ENCODE measurements around the gene MBOAT7.
"Not testable (repeated sequence)": the region's sequence is repeated elsewhere in the genome, so short reads cannot be mapped to it uniquely, and the experiment has no call there.

Gene MBOAT7

DNA sequence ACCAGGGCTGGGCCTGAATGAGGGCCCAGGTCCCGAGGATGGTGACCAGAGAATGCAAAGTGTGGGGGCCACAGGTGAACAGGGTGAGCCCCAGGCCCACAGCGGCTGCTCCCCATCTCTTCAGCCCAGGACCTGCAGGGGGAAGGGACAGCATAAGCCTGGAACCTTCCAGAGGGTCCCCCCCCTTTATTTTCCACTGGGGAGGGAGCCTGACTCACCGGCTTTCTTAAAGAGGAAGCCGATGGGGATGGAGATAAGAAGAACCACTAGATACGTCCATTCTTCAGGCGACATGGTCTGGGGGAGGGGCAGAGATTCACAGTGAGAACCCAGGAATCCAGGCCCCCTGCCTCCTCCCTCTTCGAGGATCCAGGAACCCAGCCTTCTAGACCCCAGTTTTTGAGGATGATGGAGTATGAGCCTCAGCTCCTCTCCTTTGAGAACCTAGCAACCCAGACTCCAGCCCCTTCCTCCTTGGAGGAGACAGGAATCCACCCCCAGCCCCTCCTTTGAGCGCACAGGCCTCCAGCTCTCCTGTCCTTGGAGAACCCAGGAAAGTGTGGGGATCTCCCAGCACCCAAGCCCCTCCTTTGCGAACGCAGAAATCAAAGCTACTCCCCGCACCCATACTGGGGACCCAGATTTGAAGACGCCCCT, 1.0 kb downstream of the MBOAT7 start:
- DNase-seq (ENCODE audit: low read depth) = peak; percentile 81

DNA sequence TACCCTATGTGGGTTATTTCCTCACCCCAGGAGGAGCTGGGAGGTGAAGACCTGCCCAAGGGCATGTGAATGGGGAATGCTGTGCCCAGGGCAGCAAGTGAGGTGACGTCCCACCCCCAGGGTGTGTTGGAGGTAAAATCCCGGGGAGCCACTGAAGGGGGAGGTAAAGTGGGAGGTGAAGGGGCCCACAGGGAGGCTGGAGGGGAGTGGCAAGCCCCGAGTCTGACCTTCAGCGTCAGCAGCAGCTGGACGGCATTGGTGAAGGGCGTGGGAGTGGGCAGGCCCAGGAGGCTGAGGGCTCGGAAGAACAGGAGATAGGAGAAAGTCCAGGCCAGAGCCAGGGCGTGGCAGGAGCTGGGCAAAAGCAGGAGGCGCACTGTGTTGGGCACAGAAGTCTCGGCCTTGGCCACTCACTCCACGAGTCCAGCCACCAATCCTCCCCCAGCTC, 2.4 kb downstream of the MBOAT7 start:
- peak; percentile 69 for DNase-seq (ENCODE audit: low read depth)

DNA sequence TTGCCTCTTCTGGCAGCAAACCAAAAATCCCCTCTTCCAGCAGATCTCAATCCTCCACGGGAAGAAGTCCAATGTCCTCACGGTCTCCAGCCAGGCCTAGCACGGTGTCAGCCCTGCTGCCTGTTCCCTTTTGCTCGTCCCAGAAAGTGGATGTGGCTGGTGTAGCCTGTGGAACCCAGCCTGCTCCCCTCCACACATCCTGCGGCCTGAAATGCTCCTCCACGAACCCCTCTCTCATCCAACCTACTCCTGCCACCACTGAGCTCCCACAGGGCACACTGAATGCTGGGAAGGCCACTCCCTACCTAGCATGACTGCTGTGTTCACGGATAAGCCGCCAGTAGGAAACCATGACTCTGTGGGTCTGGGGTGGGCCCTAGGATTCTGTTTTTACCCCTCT, 3.0 kb downstream of the MBOAT7 start:
- DNase-seq (ENCODE audit: low read depth) = no peak

DNA sequence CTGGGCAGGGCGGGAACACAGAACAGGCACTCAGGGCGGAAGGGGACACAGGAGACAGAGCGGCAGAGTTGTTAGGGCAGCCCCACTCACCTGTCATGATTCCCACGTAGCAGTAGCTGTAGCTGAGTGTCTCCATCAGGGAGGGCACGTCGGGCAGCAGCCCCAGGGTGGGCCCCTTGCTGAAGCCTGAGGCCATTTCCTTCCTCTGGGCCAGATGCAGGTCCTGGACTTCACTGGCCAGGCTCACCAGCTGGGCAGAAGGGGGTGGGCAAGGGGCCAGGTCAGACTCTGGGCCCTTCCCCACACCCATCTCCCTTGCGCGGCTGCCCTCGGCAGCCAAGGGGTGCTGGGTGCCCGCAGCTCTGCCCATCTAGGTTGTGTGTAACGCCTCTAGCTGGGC, 5.9 kb downstream of the MBOAT7 start:
- no peak for DNase-seq (ENCODE audit: low read depth)

DNA sequence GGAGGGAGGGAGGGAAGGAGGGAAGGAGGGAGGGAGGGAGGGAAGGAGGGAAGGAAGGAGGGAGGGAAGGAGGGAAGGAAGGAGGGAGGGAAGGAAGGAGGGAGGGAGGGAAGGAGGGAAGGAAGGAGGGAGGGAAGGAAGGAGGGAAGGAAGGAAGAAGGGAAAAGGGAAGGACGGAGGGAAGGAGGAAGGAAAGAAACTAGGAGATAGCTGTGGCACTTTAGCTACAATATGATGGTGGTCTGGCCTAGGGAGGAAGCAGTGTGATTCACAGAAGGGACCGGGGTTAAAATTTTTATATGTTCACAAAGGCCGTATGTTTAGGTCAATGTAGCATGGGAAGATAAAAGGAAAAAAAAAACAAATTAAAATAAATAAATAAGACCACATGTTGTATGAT, 7.5 kb downstream of the MBOAT7 start:
- not testable (repeated sequence) for DNase-seq (ENCODE audit: low read depth)

DNA sequence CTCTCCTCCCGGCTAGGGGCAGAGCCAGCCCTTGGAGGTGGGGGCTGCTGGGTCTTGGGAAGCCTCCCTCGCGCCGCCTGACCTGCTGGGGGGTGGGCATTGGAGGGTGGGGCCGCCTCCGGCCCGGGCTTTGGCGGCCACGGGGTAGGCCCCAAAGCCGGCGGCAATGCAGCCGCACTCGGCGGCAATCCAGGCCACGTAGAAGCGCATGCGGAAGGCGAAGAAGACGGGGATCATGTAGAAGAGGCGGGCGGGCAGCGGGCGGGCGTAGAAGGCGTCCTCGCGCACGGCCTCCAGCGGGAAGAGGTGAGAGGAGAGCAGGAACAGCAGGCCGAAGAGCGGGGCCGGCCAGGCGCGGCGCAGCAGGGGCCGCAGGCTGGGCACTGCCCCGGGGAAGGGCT, 8.7 kb downstream of the MBOAT7 start:
- no peak for DNase-seq (ENCODE audit: low read depth)

DNA sequence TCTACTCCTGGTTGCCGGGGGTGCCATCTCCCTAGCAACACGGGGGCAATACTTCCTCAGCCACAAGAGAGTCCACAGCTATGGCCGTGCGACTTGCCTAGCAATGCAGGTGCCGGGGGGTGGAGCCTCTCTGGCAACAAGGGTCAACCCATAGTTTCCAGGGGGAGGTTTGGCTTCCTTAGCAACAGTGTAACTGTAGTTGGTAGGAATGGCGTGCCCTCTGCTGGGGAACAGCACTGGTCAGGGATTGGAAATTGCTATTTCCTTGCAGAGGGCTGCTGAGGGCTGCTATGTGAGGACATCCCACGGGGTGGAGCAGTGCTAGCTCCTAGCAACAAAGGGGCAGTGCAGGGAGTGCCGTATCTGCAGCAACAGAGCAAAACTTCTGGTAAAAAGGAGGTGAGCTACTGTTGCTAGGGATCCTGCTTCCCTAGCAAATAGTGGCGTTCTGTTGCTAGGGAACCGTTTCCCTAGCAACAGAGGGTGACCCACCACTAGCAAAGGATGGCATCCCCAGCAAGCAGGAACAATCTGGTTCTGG, 9.4 kb downstream of the MBOAT7 start:
- peak; percentile 87 for DNase-seq (ENCODE audit: low read depth)

DNA sequence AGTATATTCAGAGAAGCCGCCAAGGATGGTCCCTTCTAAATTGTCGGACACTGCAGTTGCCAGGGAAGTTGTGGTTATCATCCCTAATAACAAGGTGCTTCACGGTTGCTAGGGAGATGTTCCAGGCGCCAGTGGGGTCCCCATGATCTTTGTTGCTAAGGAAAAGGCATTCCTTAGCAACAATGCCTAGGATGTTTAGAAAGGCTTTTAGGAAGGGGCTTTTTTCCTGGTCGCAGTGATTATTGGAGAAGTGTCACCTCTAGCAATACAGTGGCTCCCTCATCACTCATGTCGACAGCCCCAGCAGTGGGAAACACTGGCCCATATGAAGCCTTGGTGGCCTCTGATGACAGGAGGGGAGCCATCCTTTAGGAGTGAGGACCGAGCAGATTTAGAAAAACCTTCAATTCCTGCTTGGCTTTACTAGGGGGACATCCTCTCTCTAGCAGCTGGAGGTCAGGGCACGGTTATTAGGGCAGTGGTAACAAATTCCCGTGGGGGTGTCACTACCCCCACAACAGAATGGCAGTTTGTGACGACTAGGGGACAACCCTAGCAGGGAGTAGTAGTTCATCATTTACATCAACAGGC, 10.0 kb downstream of the MBOAT7 start:
- DNase-seq (ENCODE audit: low read depth) = no peak

DNA sequence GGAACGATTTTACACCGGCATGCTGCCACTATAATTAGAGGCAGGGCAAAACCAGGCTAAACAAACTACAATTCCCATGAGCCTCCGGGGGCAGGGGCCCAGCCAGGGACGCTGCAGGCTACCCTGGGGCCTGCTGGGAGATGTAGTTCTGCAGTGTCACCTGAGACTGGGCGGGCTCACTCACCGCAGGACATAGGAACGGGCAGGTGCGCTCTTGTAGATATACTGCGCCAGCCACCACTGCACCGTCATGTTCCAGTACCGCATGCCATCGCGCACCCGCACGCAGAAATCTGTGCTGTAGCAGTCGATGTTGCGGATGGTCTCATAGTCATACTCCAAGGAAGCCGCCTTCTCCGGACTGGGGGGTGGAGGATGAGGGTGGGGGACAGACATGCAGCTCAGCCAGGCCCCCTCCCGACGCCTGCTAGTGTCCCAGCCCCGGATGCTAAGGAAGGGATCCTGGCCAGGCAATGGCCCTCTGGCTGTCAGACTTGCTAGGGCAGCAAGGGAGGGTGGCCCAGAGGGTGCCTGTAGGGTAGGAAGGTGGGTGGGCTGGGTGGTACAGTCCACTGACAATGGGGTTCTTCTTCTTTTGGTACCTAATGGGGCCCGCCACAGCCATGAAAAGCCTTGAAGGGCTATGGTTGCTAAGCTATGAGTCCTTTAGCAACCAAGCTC, 10.7 kb downstream of the MBOAT7 start:
- no peak for DNase-seq (ENCODE audit: low read depth)

DNA sequence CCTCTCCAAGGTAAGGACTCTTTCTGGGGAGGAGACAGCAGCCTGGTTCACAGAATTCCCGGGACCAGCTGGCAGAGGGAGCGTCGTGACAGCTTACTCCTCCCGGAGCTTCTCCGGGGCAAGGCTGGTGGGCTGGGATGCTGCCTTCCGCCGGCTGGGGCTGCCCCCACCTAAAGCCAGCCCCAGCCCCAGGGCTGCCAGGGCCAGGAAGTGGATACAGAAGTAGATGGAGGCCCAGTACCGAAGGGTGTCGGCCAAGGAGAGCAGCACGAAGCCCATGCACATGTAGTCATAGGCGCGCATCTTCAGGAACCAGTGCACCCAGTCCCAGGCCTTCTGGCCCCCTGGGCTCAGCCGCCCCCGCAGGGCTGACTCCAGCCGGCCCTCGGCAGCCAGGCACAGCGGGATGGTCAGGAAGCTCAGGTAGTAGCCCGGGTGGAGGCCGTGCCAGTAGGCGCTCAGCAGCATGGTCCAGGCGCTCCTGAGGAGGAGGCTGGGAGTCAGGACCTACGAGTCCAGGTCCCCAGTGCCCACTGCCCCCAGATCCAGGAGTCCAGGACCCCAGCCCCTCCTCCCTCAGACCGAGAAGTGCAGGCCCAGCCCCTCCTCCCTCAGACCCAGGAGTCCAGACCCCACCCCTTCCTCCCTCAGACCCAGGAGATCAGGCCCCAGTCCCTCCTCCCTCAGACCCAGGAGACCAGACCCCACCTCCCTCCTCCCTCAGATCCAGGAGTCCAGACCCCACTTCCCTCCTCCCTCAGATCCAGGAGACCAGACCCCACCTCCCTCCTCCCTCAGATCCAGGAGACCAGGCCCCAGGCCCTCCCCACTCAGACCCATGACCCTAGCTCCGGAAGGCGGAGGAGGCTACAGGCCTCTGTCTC, 15.2 kb downstream of the MBOAT7 start:
- DNase-seq (ENCODE audit: low read depth) = no peak

DNA sequence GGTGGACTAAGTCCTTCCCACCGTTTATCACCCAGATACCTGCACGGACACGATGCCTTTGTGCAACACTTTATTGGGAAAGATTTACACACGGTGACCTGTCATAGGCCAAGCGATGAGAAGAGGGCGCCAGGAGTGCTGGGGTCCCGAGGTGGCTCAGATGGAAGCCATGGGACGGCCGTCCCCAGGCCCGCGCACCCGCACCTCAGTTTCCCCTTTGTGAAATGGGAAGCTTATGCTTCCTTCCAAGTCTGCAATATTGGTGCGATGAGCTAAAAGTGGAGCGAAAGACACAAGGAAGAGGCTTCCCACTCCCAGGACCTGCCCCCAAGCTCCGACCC, 16.1 kb downstream of the MBOAT7 start:
- DNase-seq (ENCODE audit: low read depth) = peak; percentile 18

DNA sequence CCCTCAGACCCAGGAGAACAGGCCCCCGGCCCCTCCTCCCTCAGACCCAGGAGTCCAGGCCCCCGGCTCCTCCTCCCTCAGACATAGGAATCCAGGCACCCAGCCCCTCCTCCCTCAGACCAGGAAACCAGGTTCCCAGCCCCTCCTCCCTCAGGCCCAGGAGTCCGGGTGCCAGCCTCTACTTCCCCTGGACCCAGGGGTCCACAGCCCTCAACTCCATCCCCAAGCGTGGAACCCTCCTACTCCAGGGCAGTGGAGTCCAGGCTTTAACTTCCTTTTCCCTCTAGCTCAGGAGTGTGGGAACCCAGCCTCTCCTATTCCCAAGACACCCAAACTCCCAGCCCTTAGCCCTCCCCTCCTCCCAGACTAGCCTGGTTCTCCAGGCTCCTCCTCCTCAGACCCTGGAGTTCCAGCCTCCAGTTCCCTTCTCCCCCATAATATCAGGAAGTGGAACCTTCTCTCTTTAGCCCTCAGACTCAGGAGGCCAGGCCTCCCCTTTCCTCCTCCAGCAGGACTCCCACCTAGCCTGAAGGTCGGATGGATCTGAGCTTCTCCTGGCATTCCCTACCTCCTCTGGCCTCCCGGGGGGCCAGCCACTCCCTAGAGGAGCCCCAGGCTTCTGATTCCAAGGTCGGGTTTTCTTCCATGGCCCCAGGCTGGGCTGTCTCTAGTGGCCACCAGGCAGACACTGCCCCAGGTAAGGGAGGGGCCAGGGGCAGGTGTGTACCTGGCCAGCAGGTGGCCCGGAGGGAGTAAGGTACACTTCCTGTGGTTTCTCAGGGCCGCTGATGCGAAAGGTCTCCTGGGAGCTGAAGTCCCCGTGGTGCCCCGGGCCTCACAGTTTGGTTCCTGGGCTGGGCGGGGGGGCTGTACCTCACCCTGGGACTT, 16.7 kb downstream of the MBOAT7 start, which contains the start of gene TMC4:
TMC4 (minus strand) TSS at position 690 of the 888 bp plus-strand sequence; CDS start at position 647, 43 bp downstream.
- DNase-seq (ENCODE audit: low read depth) = peak; percentile 28

DNA sequence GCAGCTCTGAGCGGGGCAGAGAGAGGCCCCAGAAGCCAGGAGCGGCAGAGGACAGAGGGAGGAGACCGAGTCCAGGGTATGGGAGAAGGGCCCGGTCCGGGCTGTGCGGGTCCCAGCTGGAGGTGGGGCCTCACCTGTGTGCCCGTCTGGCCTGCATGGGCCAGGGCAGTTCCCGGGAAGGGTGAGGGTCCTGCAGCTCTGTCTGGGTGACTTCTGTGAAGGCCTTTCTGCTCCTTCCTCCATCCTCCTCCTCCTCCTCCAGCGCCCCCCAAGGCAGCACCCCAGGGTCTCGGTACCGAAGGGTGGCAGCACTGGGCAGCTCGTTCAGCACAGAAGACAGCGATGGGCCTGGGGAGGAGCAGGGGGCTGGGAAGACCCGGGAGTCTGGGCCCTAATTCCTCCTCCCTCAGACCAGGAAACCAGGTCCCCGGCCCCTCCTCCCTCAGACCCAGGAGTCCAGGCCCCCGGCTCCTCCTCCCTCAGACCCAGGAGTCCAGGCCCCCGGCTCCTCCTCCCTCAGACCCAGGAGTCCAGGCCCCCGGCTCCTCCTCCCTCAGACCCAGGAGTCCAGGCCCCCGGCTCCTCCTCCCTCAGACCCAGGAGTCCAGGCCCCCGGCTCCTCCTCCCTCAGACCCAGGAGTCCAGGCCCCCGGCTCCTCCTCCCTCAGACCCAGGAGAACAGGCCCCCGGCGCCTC, 17.5 kb downstream of the MBOAT7 start:
- DNase-seq (ENCODE audit: low read depth) = not testable (repeated sequence)

DNA sequence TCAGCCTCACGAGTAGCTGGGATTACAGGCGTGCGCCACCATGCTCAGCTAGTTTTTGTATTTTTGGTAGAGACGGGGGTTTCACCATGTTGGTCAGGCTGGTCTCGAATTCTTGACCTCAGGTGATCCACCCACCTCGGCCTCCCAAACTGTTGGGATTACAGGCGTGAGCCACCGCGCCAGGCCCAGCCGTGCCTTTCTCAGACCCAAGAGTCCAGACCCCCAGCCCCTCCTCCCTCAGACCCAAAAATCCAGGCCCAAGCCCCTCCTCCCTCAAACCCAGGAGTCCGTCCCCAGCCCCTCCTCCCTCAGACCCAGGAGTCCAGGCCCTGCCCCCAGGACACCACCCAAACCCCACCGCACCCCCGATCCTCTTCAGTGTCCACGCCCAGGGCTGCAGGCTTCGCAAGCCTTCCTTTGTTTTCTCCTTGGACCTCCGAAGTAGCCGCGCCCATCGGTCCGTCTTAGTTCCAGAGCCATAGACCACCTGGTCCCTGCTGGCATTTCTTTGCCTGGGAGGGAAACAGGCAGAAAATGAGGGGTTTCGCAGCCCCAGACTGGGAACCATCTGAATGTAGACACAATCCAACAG, 20.1 kb downstream of the MBOAT7 start:
- no peak for DNase-seq (ENCODE audit: low read depth)

DNA sequence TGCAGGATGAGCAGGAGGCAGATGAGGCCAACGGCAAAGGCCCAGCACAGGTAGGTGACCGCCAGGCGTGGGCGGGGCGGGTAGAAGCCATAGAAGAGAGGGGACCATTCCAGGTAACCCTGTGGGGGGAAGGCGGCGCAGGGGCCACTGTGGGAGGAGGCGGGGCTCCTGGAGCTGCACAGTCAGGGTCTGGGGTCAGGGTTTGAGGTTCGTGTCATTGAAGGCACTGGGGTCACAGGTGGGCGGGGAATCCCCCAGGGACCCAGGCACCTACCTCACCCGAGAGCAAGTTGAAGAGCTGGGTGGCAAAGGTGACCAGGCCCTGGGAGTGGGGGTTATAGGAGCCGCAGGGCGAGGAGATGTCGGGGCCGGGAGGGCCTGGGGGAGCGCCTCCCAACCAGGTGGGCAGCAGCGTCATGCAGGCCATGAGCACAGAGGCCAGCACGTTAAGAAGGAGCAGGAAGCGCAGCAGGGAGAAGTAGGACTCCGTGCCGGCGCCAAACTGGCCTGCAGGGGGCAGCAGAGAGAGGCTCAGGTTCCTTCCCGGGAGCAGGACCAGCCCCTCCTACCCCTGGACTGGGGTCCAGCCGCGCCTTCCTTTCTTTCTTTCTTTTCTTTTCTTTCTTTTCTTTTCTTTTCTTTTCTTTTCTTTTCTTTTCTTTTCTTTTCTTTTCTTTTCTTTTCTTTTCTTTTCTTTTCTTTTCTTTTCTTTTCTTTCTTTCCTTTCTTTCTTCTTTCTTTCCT, 21.0 kb downstream of the MBOAT7 start:
- peak; percentile 71 for DNase-seq (ENCODE audit: low read depth)

DNA sequence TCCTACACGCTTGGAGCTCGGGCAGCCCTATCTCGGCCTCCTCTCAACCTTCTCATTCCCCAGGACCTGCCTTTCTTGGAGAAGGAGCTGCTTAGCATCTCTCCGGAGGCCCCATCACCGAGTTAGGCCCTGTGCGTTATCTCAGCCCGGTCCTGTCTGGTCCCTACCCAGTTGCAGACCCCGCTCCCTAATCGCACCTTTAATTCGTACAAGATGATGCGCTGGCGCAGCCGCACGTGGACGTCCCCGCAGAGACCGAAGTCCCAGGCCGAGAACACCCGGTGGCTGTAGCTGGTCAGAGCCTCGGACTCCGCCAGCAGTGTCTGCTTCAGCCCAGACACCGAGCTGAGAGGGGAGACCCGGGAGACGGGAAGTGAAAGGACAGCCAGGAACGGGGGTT, 24.2 kb downstream of the MBOAT7 start:
- no peak for DNase-seq (ENCODE audit: low read depth)

DNA sequence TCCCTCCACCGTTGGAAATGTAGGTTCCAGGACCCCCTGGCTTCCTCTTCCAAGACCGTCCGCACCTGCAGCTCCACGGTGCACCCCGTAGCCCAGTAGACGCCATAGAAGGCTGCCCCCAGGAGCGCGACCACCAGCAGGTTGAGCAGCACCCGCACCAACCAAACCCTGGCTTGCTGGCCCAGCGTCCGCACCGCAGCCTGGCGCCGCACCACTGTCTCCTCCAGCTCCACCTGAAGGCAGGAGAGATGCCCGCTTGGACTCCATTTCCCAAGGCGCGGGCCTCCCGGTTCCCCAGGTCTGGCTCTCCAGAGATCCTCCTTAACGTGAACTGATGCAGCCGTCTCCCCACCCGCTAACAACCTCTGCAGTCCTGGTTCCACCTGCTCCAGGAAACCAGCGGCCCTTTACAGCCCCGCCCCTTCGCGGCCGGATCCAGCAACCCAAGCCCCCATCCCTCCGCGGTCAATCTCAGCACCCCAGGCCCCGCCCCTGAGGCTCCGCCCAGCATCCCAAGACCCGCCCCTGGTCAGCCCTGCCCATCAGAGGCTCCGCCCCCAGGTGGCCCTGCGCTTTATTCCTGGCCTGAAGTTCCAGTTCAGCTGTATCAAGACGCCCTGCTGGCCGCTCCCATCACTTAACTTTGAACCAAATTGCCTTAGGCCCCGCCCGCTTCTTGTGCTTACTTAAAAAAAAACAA, 24.9 kb downstream of the MBOAT7 start:
- DNase-seq (ENCODE audit: low read depth) = peak; percentile 57

DNA sequence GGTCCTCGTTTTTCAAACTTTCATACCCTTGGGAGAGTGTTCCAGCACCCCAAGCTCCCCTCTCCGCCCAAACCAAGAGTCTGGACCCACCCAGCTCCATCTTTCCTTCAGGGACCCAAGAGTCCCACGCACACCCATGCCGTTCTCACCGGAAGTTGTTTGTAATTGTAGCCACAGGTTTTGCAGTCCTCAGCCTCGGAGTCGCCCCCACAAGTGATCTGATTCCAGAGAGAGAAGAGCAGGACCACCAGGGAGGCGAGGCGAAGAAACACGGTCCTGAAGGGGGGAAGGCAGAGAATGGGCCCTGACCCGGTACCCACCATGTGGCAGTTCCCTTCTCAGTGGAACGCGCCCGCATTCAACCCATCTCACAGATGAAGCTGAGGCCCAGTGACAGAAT, 26.5 kb downstream of the MBOAT7 start:
- DNase-seq (ENCODE audit: low read depth) = no peak

Measured in amniotic epithelial cell (primary cell).